Mesenchymal stem cell (in vitro differentiated cells and primary cell): ENCODE data around the gene CNTNAP2.

Experiments
- DNase-seq: peaks from one replicate; pipeline ENCODE4 v3.0.0-alpha.2; 2013
- H2AFZ ChIP-seq: one replicate; pipeline ENCODE4 v1.6.1; 2013; ENCODE audit warnings: low read depth, mild to moderate bottlenecking, control low read depth, inconsistent platforms, low read length, moderate library complexity
- H2AK5ac ChIP-seq: 2 replicates; pipeline ENCODE4 v1.6.1; 2013; ENCODE audit warnings: low read length, moderate library complexity, mild to moderate bottlenecking, inconsistent platforms; ENCODE audit not compliant: severe bottlenecking
- H2BK120ac ChIP-seq: one replicate; pipeline ENCODE4 v1.6.1; 2013; ENCODE audit warnings: low read depth, mild to moderate bottlenecking, inconsistent platforms, low read length, moderate library complexity
- H2BK12ac ChIP-seq, 2 experiments: one replicate each; pipeline ENCODE4 v1.6.1; 2013; ENCODE audit warnings: inconsistent platforms in 2 of 2, low read length in 2 of 2, mild to moderate bottlenecking in 2 of 2, moderate library complexity in 2 of 2, control low read depth in 1 of 2
- H2BK15ac ChIP-seq: one replicate; pipeline ENCODE4 v1.6.1; 2013; ENCODE audit warnings: mild to moderate bottlenecking, low read depth, inconsistent platforms; ENCODE audit not compliant: poor library complexity, severe bottlenecking
- H2BK5ac ChIP-seq: 2 replicates; pipeline ENCODE4 v1.6.1; 2013; ENCODE audit warnings: low read depth, mild to moderate bottlenecking, low read length, control low read depth, inconsistent platforms; ENCODE audit not compliant: poor library complexity, severe bottlenecking
- H3K14ac ChIP-seq, 2 experiments: one replicate each; pipeline ENCODE4 v1.6.1; 2013; ENCODE audit warnings: inconsistent platforms in 2 of 2, low read length in 2 of 2, control low read depth in 1 of 2, mild to moderate bottlenecking in 1 of 2, moderate library complexity in 1 of 2
- H3K18ac ChIP-seq, 2 experiments: one replicate each; pipeline ENCODE4 v1.6.1; 2013; ENCODE audit warnings: inconsistent platforms in 2 of 2, low read length in 2 of 2, control low read depth in 1 of 2, low read depth in 1 of 2, mild to moderate bottlenecking in 1 of 2
- H3K23ac ChIP-seq, 2 experiments: one replicate each; pipeline ENCODE4 v1.6.1; 2013; ENCODE audit warnings: inconsistent platforms in 2 of 2, low read length in 2 of 2, mild to moderate bottlenecking in 2 of 2, moderate library complexity in 2 of 2, control low read depth in 1 of 2
- H3K27ac ChIP-seq: 2 replicates; pipeline ENCODE4 v1.5.1; 2013; ENCODE audit warnings: mild to moderate bottlenecking, moderate library complexity, low read length, control low read depth, inconsistent platforms; ENCODE audit not compliant: poor library complexity, severe bottlenecking
- H3K27me3 ChIP-seq, 2 experiments: 2 replicates each; pipeline versions ENCODE4 v1.6.1 to v1.7.0; 2013; ENCODE audit warnings: low read length in 2 of 2, mild to moderate bottlenecking in 2 of 2, moderate library complexity in 2 of 2, control low read depth in 1 of 2, inconsistent platforms in 1 of 2; ENCODE audit not compliant: control insufficient read depth in 1 of 2, insufficient read depth in 1 of 2
- H3K36me3 ChIP-seq, 2 experiments: 2 replicates each; pipeline versions ENCODE4 v1.6.1 to v1.7.0; 2013; ENCODE audit warnings: low read length in 2 of 2, control low read depth in 1 of 2, inconsistent platforms in 1 of 2, low read depth in 1 of 2, mild to moderate bottlenecking in 1 of 2; ENCODE audit not compliant: insufficient read depth in 2 of 2, control insufficient read depth in 1 of 2
- H3K4ac ChIP-seq, 2 experiments: one replicate each; pipeline ENCODE4 v1.6.1; 2013; ENCODE audit warnings: inconsistent platforms in 2 of 2, low read length in 2 of 2, mild to moderate bottlenecking in 2 of 2, moderate library complexity in 2 of 2, control low read depth in 1 of 2, low read depth in 1 of 2
- H3K4me1 ChIP-seq: 2 replicates; pipeline ENCODE4 v1.6.1; 2013; ENCODE audit warnings: low read depth, low read length, control low read depth; ENCODE audit not compliant: control insufficient read depth, insufficient read depth
- H3K4me2 ChIP-seq: 2 replicates; pipeline ENCODE4 v1.6.1; 2013; ENCODE audit warnings: low read length, mild to moderate bottlenecking, inconsistent platforms; ENCODE audit not compliant: poor library complexity, severe bottlenecking
- H3K4me3 ChIP-seq, 2 experiments: 2 replicates each; pipeline versions ENCODE4 v1.5.1 to v1.7.0; 2013; ENCODE audit warnings: low read length in 2 of 2, mild to moderate bottlenecking in 2 of 2, control low read depth in 1 of 2, low read depth in 1 of 2; ENCODE audit not compliant: insufficient read depth in 1 of 2
- H3K79me1 ChIP-seq: replicated peaks from 2 replicates; pipeline ENCODE4 v1.6.1; 2013; ENCODE audit warnings: mild to moderate bottlenecking, control low read depth, low read length, inconsistent platforms; ENCODE audit not compliant: poor library complexity, severe bottlenecking
- H3K9ac ChIP-seq: 2 replicates; pipeline ENCODE4 v1.7.0; 2013; ENCODE audit warnings: mild to moderate bottlenecking, low read length, moderate library complexity
- H3K9me3 ChIP-seq: 2 replicates; pipeline ENCODE4 v1.7.0; 2013; ENCODE audit warnings: mild to moderate bottlenecking, low read length; ENCODE audit not compliant: control insufficient read depth
- H4K8ac ChIP-seq: one replicate; pipeline ENCODE4 v1.6.1; 2013; ENCODE audit warnings: inconsistent platforms, mild to moderate bottlenecking, low read length, moderate library complexity
- H4K91ac ChIP-seq: one replicate; pipeline ENCODE4 v1.6.1; 2013; ENCODE audit warnings: mild to moderate bottlenecking, low read length, inconsistent platforms
- WGBS: methylation state at CpG from one replicate; pipeline ENCODE4 v1.1.7; 2013; ENCODE audit warnings: mixed read lengths; 5-methylcytosine and 5-hydroxymethylcytosine counted together

The CNTNAP2 gene

DNA sequence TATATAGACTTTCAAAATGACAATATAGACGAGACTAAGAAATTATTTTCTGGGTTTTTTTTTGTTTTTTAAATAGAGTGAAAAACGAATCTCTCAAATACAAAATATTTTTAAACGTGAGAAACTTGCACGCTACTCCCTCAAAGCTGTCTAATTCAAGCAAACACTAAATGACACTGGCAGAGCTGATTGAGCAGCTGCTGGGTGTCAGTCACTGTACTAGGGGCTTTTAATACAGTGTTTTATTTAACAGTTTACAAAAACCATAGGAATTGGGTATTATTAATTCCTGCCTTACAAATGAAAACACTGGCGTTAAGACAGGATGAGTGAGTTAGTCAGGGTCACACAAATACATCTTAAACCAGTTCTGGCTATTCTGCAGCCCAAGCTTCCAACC lies 1264.3 kb downstream of the CNTNAP2 start:
- no peak for DNase-seq
- no peak overlapping the region for H3K4me2 ChIP-seq
- H3K4me3 ChIP-seq = no peak overlapping the region
- H4K91ac ChIP-seq = no peak overlapping the region
- H3K27ac ChIP-seq = no peak overlapping the region
- no peak overlapping the region for H3K18ac ChIP-seq
- no peak overlapping the region for H2BK5ac ChIP-seq
- no peaks in the 10 kb centered on the region for H3K79me1 ChIP-seq
- no peak overlapping the region for H2BK120ac ChIP-seq
- H3K4me1 ChIP-seq = no peaks in the 10 kb centered on the region
- H3K9me3 ChIP-seq = no peaks in the 10 kb centered on the region
- WGBS = 78% methylated on average over 3 of the region's 5 CpGs
- H2AFZ ChIP-seq = no peak overlapping the region
- H3K14ac ChIP-seq = no peak overlapping the region
- H2AK5ac ChIP-seq = no peak overlapping the region
- no peak overlapping the region for H3K9ac ChIP-seq
- no peak overlapping the region for H2BK12ac ChIP-seq
- H3K23ac ChIP-seq = no peak overlapping the region
- H2BK15ac ChIP-seq = no peak overlapping the region
- H3K27me3 ChIP-seq = no peaks in the 10 kb centered on the region
- no peaks in the 10 kb centered on the region for H3K36me3 ChIP-seq
- no peak overlapping the region for H4K8ac ChIP-seq
- no peak overlapping the region for H3K4ac ChIP-seq

DNA sequence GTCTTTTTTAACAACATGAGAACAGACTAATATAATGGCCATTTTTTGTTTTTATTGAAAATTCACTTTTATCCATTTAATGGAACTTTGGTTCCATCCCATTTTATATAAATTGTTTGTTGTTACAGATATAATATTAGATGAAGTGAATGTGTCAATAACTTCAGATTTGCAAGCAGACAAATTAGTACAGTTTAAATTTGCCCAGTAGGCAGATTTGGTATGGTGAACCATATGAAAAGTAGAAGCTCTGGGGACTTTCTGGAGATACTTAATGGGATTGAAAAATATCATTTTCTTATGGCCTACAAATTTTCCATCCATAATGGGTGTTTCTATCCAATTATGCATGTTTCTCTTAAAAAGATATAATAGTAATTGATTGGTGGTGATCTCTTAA lies 1277.7 kb downstream of the CNTNAP2 start:
- H3K4me2 ChIP-seq = no peak overlapping the region
- no peaks in the 10 kb centered on the region for H3K36me3 ChIP-seq
- H3K27ac ChIP-seq = no peak overlapping the region
- no peak overlapping the region for H2BK5ac ChIP-seq
- H3K9ac ChIP-seq = no peak overlapping the region
- no peak overlapping the region for H3K4ac ChIP-seq
- no peak overlapping the region for H2AK5ac ChIP-seq
- peaks cover 8% of the 10 kb centered on the region for H3K9me3 ChIP-seq
- DNase-seq = no peak
- H2BK15ac ChIP-seq = no peak overlapping the region
- H3K4me3 ChIP-seq = no peak overlapping the region
- no peaks in the 10 kb centered on the region for H3K27me3 ChIP-seq
- no peak overlapping the region for H4K91ac ChIP-seq
- H3K23ac ChIP-seq = no peak overlapping the region
- no peak overlapping the region for H4K8ac ChIP-seq
- H3K18ac ChIP-seq = no peak overlapping the region
- no peak overlapping the region for H2BK12ac ChIP-seq
- H3K14ac ChIP-seq = no peak overlapping the region
- H3K79me1 ChIP-seq = no peaks in the 10 kb centered on the region
- no peak overlapping the region for H2AFZ ChIP-seq
- H3K4me1 ChIP-seq = no peaks in the 10 kb centered on the region
- H2BK120ac ChIP-seq = no peak overlapping the region

DNA sequence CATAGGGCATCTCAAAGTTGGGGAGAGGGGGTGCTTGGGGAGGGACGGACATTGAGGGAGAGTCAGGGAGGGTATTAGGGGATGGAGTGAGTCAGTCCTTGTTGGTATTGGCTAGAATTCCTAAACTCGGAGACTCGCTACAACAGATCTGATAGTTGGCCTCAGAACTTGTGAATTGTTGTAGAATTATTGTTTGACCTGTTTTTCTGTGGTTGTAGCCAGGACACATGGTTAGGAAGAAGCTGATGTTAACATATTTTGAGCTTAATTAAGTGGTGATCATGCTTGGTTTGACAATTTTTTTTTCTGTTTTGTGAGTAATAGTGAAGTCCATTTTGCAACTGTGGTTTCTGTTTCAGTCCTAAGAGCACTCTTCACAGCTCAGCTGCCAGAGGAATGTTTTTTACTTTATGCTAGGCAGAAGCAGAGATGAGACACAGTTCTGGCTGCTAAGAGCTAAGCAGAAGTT lies 1283.7 kb downstream of the CNTNAP2 start:
- H2AFZ ChIP-seq = no peak overlapping the region
- H4K8ac ChIP-seq = no peak overlapping the region
- 80% methylated on average over 3 of the region's 3 CpGs for WGBS
- H3K4me2 ChIP-seq = no peak overlapping the region
- no peak overlapping the region for H3K4ac ChIP-seq
- H2BK12ac ChIP-seq = no peak overlapping the region
- no peak overlapping the region for H3K14ac ChIP-seq
- DNase-seq = peak; percentile 24
- H4K91ac ChIP-seq = no peak overlapping the region
- no peaks in the 10 kb centered on the region for H3K27me3 ChIP-seq
- no peaks in the 10 kb centered on the region for H3K36me3 ChIP-seq
- H3K4me1 ChIP-seq = peaks cover 1% of the 10 kb centered on the region
- H2BK5ac ChIP-seq = no peak overlapping the region
- H3K9me3 ChIP-seq = no peaks in the 10 kb centered on the region
- H2BK15ac ChIP-seq = no peak overlapping the region
- H3K23ac ChIP-seq = no peak overlapping the region
- peak overlapping the region; percentile 80 for H3K27ac ChIP-seq
- no peak overlapping the region for H2BK120ac ChIP-seq
- H3K79me1 ChIP-seq = no peaks in the 10 kb centered on the region
- peak overlapping the region; percentile 82 for H3K9ac ChIP-seq
- no peak overlapping the region for H3K18ac ChIP-seq
- peak overlapping the region in 1 of 2 experiments; percentile 67 for H3K4me3 ChIP-seq
- H2AK5ac ChIP-seq = peak overlapping the region; percentile 87

DNA sequence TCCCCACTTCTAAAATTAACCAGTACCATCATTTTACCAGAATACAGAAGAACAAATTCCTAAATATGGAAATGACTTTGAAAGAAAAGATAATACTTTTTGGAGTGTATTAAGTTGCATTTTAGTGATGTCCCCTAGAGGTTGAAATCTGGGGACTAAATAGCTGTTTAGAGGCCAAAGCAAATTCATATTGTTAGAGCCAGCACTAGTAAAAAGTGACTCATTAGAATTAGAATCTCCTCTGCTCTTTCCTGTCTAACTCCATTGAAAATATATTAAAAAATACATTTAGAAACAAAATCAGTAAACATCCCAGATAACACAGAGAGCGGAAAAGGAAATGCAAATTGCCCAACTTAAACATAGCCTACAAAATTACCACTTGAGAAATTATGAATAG lies 1284.3 kb downstream of the CNTNAP2 start:
- Histone ChIP-seq H2BK12ac (no peak overlapping the region), H3K36me3 (no peaks in the 10 kb centered on the region), H4K8ac (no peak overlapping the region), H2AK5ac (no peak overlapping the region), H2BK120ac (no peak overlapping the region), H3K4ac (no peak overlapping the region), H3K23ac (no peak overlapping the region), H2AFZ (no peak overlapping the region), H2BK15ac (no peak overlapping the region), H3K9ac (peak overlapping the region; percentile 82), H3K14ac (no peak overlapping the region), H3K4me2 (no peak overlapping the region), H3K18ac (no peak overlapping the region), H4K91ac (no peak overlapping the region), H3K27ac (peak overlapping the region; percentile 80), H3K79me1 (no peaks in the 10 kb centered on the region), H3K4me1 (peaks cover 1% of the 10 kb centered on the region), H2BK5ac (no peak overlapping the region), H3K27me3 (no peaks in the 10 kb centered on the region), H3K9me3 (no peaks in the 10 kb centered on the region), H3K4me3 (peak overlapping the region in 1 of 2 experiments; percentile 67)
- no peak for DNase-seq
- no CpG with 5 or more reads among the region's 1 CpG for WGBS
